ENCODE results near the gene IREB2.

The IREB2 gene

DNA sequence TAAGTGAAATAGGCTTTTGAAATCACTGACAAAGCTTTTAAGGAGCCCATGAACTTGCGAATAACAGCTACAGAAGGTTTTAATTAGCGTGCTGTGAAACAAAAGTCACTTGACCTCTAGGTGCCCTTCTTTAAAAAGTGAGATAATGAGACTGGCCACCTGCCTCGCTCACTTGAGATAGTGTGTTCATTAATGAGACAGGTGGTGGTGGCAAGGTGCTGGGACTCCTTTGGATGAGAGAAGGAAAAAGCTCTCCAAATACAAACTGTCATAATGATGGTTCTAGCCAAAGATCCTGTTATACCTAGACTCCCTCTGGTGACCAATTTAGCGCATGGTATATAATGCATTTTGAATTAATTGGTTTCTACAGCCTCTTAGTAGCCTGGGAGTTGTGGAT lies 22.7 kb upstream of the IREB2 start:
- peak overlapping the region; percentile 8; the same call in 1 of the 2 replicates for H3K27ac ChIP-seq
- H2AFZ ChIP-seq (ENCODE audit: low read depth): no peak overlapping the region; the same call in 1 of the 2 replicates
- H3K27me3 ChIP-seq (ENCODE audit: insufficient read depth, low read depth): no peaks in the 10 kb centered on the region
- H3K4me3 ChIP-seq (IDR thresholded peaks at IDR 0.05; ENCODE audit: insufficient read depth, low read depth, low read length): no peak overlapping the region
- H4K20me1 ChIP-seq (ENCODE audit: insufficient read depth): no peaks in the 10 kb centered on the region
- peak; percentile 34; the same call in 1 of the 2 replicates for TF ChIP-seq CTCF (conservative IDR thresholded peaks at IDR 0.05; ENCODE audit: low read depth, low read length)
- H3K4me1 ChIP-seq (ENCODE audit: low read depth, poor library complexity, severe bottlenecking): peaks cover 26% of the 10 kb centered on the region
- no peaks in the 10 kb centered on the region for H3K36me3 ChIP-seq (ENCODE audit: insufficient read depth)
- H3K79me2 ChIP-seq (ENCODE audit: insufficient read depth, low read depth): no peaks in the 10 kb centered on the region
- H3K4me2 ChIP-seq: peak overlapping the region; percentile 47; the same call in 1 of the 2 replicates
- no peak overlapping the region for H3K9ac ChIP-seq

DNA sequence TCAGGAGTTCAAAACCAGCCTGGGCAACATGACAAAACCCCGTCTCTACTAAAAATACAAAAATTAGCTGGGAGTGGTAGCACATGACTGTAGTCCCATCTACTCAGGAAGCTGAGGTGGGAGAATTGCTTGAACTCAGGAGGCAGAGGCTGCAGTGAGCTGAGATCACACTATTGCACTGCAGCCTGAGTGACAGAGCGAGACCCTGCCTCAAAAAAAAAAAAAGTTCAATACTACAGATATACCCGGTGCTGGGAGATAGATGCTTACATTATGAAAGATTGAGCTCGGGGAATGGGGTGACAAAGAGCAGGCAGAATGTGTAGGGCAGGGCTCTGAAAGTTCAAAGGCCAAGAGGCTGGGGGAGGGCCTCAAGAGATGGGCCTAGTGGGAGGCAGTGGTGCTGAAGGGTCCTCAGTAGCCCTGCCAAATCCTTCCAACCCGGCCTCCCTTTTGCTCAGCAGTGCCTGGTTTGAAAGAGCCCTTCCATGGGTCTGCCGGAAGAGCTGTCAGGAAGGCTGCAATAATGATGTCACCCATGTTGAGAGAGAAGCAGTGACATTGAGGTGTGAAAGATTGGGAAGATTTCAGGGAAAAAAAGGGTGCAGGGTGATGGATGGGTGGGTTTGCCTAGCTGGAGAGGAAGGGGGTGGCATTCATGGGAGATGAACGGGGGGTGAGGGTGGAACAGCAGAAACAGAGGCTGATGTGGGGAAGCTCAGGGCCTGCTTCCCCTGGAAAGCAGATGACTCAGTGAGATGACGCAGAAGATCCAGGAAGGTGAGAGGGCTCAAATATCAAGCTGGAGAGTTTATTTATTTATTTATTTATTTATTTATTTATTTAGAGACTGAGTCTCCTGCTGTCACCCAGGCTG lies 20.0 kb upstream of the IREB2 start:
- no peak overlapping the region for H3K4me2 ChIP-seq
- H4K20me1 ChIP-seq (ENCODE audit: insufficient read depth): no peaks in the 10 kb centered on the region
- H3K79me2 ChIP-seq (ENCODE audit: insufficient read depth, low read depth): no peaks in the 10 kb centered on the region
- peaks cover 26% of the 10 kb centered on the region for H3K4me1 ChIP-seq (ENCODE audit: low read depth, poor library complexity, severe bottlenecking)
- no peak overlapping the region for H3K4me3 ChIP-seq (IDR thresholded peaks at IDR 0.05; ENCODE audit: insufficient read depth, low read depth, low read length)
- H3K27ac ChIP-seq: no peak overlapping the region
- H3K36me3 ChIP-seq (ENCODE audit: insufficient read depth): no peaks in the 10 kb centered on the region
- H3K27me3 ChIP-seq (ENCODE audit: insufficient read depth, low read depth): no peaks in the 10 kb centered on the region
- TF ChIP-seq CTCF (conservative IDR thresholded peaks at IDR 0.05; ENCODE audit: low read depth, low read length): no peak
- H3K9ac ChIP-seq: no peak overlapping the region
- H2AFZ ChIP-seq (ENCODE audit: low read depth): no peak overlapping the region

GRCh38 chr15:78418686-78419085 lies 19.3 kb upstream of the IREB2 start:
- Histone ChIP-seq H3K27ac (no peak overlapping the region), H3K9ac (no peak overlapping the region), H3K27me3 (ENCODE audit: insufficient read depth, low read depth) (no peaks in the 10 kb centered on the region), H3K79me2 (ENCODE audit: insufficient read depth, low read depth) (no peaks in the 10 kb centered on the region), H3K4me3 (IDR thresholded peaks at IDR 0.05; ENCODE audit: insufficient read depth, low read depth, low read length) (no peak overlapping the region), H3K4me1 (ENCODE audit: low read depth, poor library complexity, severe bottlenecking) (peaks cover 26% of the 10 kb centered on the region), H2AFZ (ENCODE audit: low read depth) (no peak overlapping the region), H3K36me3 (ENCODE audit: insufficient read depth) (no peaks in the 10 kb centered on the region), H4K20me1 (ENCODE audit: insufficient read depth) (no peaks in the 10 kb centered on the region), H3K4me2 (no peak overlapping the region)
- TF ChIP-seq CTCF (conservative IDR thresholded peaks at IDR 0.05; ENCODE audit: low read depth, low read length): no peak

GRCh38 chr15:78419367-78419766 lies 18.6 kb upstream of the IREB2 start:
- Histone ChIP-seq H3K4me3 (IDR thresholded peaks at IDR 0.05; ENCODE audit: insufficient read depth, low read depth, low read length) (no peak overlapping the region), H3K4me2 (no peak overlapping the region), H3K4me1 (ENCODE audit: low read depth, poor library complexity, severe bottlenecking) (peaks cover 22% of the 10 kb centered on the region), H4K20me1 (ENCODE audit: insufficient read depth) (no peaks in the 10 kb centered on the region), H3K27me3 (ENCODE audit: insufficient read depth, low read depth) (no peaks in the 10 kb centered on the region), H3K27ac (no peak overlapping the region), H3K79me2 (ENCODE audit: insufficient read depth, low read depth) (no peaks in the 10 kb centered on the region), H3K9ac (no peak overlapping the region), H3K36me3 (ENCODE audit: insufficient read depth) (no peaks in the 10 kb centered on the region), H2AFZ (ENCODE audit: low read depth) (no peak overlapping the region)
- TF ChIP-seq CTCF (conservative IDR thresholded peaks at IDR 0.05; ENCODE audit: low read depth, low read length): no peak
